Epithelial cell of esophagus (primary cell): Measurements from ENCODE around the gene TNNT1.
"Not testable (repeated sequence)": the region's sequence is repeated elsewhere in the genome, so short reads cannot be mapped to it uniquely, and the experiment has no call there.

Experiments
- DNase-seq: peaks from one replicate; pipeline ENCODE4 v3.0.0; 2010; ENCODE audit warnings: low read depth
- H3K4me3 ChIP-seq: 2 replicates; pipeline ENCODE4 v1.5.1; 2011; ENCODE audit warnings: mild to moderate bottlenecking, low read length, control low read depth
- TF ChIP-seq, protein P1 (sequence below): IDR thresholded peaks from 2 replicates; pipeline ENCODE4 v1.5.1; 2011; ENCODE audit warnings: low read depth, mild to moderate bottlenecking, low read length, control low read depth, inconsistent platforms; ENCODE audit not compliant: insufficient read depth; ENCODE audit errors: missing control alignments

Gene TNNT1

DNA sequence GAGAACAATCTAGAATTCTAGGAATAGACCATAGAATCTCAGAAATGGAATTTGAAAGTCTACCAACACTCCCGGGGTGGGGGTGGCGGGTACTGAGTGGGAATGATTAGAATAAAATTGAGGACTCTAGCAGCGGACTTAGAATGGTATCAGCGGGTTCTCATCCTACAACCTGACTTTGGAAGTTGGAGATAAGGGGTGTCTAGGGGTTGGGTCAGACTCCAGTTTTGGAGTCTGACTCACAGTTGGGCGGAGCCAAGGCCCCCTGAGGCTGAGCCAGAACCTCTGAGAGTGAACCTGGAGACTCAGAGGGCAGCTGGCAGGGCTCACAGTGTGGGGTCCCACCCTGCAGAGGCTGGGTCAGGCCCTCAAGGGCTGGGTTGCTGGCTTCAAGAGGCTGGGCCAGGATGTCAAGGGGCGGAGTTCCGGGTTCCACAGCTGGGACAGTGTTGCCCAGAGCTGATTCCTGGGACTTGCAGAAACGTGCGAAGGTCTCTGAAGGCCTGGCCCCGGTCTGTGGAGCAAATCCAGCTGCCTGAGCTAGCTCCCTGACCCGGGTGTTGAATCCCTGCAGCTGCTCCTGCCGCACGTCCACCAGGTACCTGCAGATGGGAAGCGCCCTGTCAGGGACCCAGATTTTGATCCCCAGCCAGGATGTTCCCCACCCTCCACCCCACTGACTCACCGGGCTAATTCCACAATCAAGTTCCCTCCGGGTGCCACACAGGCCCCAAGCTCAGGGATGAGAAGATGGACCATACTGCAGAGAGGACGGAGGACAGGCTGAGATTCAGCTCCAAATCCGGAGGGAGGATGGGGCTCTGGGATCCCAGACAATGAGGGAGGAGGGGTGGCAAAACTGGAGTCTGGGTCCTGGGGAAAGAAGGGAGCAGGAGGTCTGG, 10.1 kb upstream of the TNNT1 start:
- TF ChIP-seq, protein P1, sequence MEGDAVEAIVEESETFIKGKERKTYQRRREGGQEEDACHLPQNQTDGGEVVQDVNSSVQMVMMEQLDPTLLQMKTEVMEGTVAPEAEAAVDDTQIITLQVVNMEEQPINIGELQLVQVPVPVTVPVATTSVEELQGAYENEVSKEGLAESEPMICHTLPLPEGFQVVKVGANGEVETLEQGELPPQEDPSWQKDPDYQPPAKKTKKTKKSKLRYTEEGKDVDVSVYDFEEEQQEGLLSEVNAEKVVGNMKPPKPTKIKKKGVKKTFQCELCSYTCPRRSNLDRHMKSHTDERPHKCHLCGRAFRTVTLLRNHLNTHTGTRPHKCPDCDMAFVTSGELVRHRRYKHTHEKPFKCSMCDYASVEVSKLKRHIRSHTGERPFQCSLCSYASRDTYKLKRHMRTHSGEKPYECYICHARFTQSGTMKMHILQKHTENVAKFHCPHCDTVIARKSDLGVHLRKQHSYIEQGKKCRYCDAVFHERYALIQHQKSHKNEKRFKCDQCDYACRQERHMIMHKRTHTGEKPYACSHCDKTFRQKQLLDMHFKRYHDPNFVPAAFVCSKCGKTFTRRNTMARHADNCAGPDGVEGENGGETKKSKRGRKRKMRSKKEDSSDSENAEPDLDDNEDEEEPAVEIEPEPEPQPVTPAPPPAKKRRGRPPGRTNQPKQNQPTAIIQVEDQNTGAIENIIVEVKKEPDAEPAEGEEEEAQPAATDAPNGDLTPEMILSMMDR: no peak
- DNase-seq: peak; percentile 44
- H3K4me3 ChIP-seq: no peak overlapping the region

DNA sequence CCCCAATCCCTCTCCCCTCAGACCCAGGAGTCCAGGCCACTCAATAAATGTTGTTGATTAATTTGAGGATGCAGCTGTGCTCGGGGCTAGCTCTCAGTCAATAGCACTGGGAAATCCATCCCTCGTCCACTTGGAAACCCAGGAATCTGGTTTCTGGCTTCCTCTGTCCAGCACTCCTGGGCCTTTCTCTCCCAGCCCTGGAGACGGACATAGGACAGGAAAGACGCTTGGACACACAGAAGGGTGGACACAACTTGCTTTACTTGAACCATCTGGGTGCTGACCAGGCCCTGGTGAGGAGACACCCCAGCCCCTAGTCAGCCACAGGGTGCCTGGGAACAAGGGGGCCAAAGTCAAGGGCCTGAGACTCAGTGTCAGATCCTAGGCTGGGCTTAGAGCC, 9.4 kb upstream of the TNNT1 start:
- no peak for DNase-seq
- H3K4me3 ChIP-seq: no peak overlapping the region
- TF ChIP-seq, protein P1: no peak

DNA sequence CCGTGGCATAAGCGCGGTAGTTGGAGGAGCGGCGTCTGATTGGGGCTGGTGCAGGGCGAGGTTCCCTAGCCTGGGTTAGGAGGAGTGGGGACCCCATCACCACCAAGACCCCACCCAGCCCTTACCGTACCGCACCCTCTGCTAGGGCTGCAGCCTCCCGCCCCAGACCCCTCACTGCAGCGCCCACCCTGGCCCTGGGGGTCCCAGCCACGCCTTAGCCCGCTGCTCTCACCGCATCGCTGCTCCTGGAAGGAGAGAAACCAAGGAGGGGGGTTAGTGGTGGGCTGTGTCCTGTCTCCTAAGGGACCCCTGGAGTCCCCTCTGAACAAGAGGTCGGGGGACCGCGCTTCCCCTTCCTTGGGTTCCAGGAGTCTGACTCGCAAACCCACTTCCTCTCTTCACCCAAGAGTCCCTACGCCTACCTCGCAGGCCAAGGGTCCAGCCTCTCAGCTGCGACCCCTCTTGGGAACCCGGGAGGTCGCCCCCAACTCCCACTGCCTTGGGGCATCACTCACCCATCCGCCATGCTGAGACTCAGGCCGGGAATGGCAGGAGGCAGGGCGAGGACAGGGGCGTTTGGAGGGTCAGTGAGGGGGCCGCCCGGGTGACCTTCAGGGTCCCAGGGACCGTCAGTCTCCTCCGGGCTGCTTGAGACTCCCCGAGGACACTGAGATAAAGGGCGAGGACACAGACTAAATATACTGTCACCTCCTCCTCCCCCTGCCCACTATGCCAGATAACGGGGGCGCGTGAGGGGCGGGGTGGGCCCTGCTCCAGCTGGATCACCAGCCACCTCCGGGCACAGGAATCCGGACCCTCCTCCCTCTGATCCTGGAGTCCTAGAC, 8.3 kb upstream of the TNNT1 start, which contains the start of gene TNNI3:
TNNI3 (minus strand) TSS at position 669 of the 845 bp plus-strand sequence; CDS start at position 526, 143 bp downstream.
- H3K4me3 ChIP-seq: no peak within 1 kb of the TSS

DNA sequence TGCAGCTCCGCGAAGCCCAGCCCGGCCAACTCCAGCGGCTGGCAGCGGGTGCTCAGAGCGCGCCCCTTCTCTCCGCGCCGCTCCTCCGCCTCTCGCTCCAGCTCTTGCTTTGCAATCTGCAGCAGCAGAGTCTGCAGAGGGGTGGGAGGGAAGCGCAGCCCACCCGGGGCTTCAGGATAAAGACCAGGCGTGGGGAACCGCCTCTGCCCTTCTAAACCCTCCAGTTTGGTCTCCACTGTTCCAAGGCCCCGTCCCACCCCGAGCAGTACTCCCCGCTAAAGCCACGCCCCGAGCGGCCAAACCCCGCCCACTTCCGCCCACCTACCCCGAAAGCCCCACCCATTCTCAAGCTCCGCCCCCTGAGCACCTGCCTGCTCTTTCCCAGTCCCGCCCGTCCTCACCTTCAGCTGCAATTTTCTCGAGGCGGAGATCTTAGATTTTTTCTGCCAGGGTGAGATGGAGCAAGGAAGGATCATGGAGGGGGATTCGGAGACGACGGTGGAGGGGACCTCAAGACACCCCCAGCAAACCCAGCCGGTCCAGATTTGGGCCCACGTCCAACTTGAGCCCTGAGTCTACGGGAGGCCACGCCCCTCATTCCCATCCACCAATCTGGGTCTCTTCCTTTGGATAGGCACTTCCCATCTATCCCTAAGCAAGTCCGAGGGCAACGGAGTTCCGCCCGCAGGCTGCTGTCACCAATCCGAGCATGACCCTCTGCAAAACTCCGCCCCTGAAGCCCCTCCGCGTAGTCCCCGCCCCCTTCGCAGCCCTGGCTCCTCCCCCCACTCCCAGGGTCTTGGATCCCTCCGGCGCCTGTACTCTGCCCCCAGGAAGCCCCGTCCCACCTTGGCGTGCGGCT, 7.4 kb upstream of the TNNT1 start:
- TF ChIP-seq, protein P1: no peak
- H3K4me3 ChIP-seq: peak overlapping the region; percentile 14

More for the DNA sequence above, 8.3 kb upstream of the TNNT1 start, which contains the start of gene TNNI3:
- no peak for DNase-seq
- TF ChIP-seq, protein P1: no peak

DNA sequence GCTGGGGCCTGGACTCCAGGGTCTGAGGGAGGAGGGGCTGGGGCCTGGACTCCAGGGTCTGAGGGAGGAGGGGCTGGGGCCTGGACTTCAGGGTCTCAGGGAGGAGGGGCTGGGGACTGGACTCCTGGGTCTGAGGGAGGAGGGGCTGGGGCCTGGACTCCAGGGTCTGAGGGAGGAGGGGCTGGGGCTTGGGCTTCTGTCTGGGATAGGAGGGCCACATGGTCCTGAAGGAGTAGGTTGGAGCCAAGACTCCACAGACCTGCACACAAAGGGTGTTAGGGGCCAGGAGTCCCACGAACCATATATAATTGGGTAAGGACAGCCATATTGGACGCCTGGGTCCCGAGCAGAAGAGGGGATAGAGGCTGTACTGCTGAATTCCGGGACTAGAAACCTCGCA, 6.8 kb upstream of the TNNT1 start:
- DNase-seq: not testable (repeated sequence)
- peak overlapping the region; percentile 14 for H3K4me3 ChIP-seq

More for the DNA sequence above, 7.4 kb upstream of the TNNT1 start:
- peak; percentile 49 for DNase-seq

DNA sequence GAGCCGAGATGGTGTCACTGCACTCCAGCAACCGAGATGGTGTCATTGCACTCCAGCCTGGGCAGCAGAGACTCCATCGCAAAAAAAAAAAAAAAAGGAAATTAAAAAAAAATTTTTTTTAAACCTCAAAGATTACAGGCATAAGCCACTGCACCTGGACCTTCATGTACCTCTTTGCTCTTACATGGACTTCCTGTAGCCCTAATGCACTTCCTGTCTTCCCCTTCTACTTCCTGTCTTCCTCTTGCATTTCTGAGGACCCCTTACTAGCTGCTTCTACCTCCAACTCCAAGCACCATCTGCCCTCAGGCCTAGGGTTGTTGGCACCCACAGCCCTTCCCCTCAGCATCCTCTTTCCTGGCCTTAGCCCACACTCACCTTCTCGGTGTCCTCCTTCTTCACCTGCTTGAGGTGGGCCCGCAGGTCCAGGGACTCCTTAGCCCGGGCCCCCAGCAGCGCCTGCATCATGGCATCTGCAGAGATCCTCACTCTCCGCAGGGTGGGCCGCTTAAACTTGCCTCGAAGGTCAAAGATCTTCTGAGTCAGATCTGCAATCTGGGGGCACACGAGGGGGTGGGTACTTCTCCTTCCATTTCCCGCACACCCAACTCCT, 4.8 kb upstream of the TNNT1 start:
- H3K4me3 ChIP-seq: no peak overlapping the region
- TF ChIP-seq, protein P1: no peak
- DNase-seq: no peak
